HUES48 (cell line): ENCODE measurements around the gene LPCAT2.

Experiments used
- H3K27ac ChIP-seq: one replicate; pipeline ENCODE4 v1.7.0; 2013; ENCODE audit warnings: low read depth, low read length, inconsistent platforms
- H3K27me3 ChIP-seq: 2 replicates; pipeline ENCODE4 v1.6.1; 2013; ENCODE audit warnings: mild to moderate bottlenecking, low read length; ENCODE audit not compliant: control insufficient read depth, insufficient read depth
- H3K36me3 ChIP-seq: 2 replicates; pipeline ENCODE4 v1.6.1; 2013; ENCODE audit warnings: low read length; ENCODE audit not compliant: control insufficient read depth, insufficient read depth
- H3K4me1 ChIP-seq: 2 replicates; pipeline ENCODE4 v1.6.1; 2013; ENCODE audit warnings: mild to moderate bottlenecking, low read length; ENCODE audit not compliant: control insufficient read depth, insufficient read depth
- H3K4me3 ChIP-seq: 2 replicates; pipeline ENCODE4 v1.5.1; 2013; ENCODE audit warnings: mild to moderate bottlenecking, low read depth, low read length
- H3K9ac ChIP-seq: 2 replicates; pipeline ENCODE4 v1.6.1; 2013; ENCODE audit warnings: mild to moderate bottlenecking, low read depth, low read length, moderate library complexity
- H3K9me3 ChIP-seq: 2 replicates; pipeline ENCODE4 v1.6.1; 2013; ENCODE audit warnings: low read length; ENCODE audit not compliant: control insufficient read depth, insufficient read depth

The LPCAT2 gene

GRCh38 chr16:55569025-55569424, 60.2 kb downstream of the LPCAT2 start:
- H3K27me3 ChIP-seq, result no peaks in the 10 kb centered on the region
- no peak overlapping the region for H3K27ac ChIP-seq
- H3K9ac ChIP-seq, result no peak overlapping the region
- no peaks in the 10 kb centered on the region for H3K36me3 ChIP-seq
- H3K4me1 ChIP-seq, result 0 out of 2 replicates have a peak, but pooled peaks cover 3% of the 10 kb centered on the region
- no peak overlapping the region for H3K4me3 ChIP-seq
- H3K9me3 ChIP-seq, result no peaks in the 10 kb centered on the region

GRCh38 chr16:55570159-55570558, 61.3 kb downstream of the LPCAT2 start:
- no peak overlapping the region for H3K9ac ChIP-seq
- 0 out of 2 replicates have a peak, but pooled peaks cover 3% of the 10 kb centered on the region for H3K4me1 ChIP-seq
- H3K36me3 ChIP-seq, result no peaks in the 10 kb centered on the region
- H3K4me3 ChIP-seq, result no peak overlapping the region
- H3K27me3 ChIP-seq, result no peaks in the 10 kb centered on the region
- no peak overlapping the region for H3K27ac ChIP-seq
- H3K9me3 ChIP-seq, result no peaks in the 10 kb centered on the region

- no peaks in the 10 kb centered on the region for H3K36me3 ChIP-seq
- no peak overlapping the region for H3K9ac ChIP-seq
- H3K9me3 ChIP-seq, result no peaks in the 10 kb centered on the region
- no peaks in the 10 kb centered on the region for H3K27me3 ChIP-seq
- H3K4me1 ChIP-seq, result 0 out of 2 replicates have a peak, but pooled peaks cover 3% of the 10 kb centered on the region
- H3K4me3 ChIP-seq, result no peak overlapping the region
- H3K27ac ChIP-seq, result no peak overlapping the region
These were observed 62.5 kb downstream of the LPCAT2 start for GRCh38 chr16:55571191-55571897.

GRCh38 chr16:55572439-55572838, 63.6 kb downstream of the LPCAT2 start:
- Histone ChIP-seq H3K9ac (no peak overlapping the region), H3K36me3 (no peaks in the 10 kb centered on the region), H3K4me3 (no peak overlapping the region), H3K4me1 (0 out of 2 replicates have a peak, but pooled peaks cover 3% of the 10 kb centered on the region), H3K27me3 (no peaks in the 10 kb centered on the region), H3K27ac (no peak overlapping the region), H3K9me3 (no peaks in the 10 kb centered on the region)

- Histone ChIP-seq H3K36me3 (peaks cover 6% of the 10 kb centered on the region), H3K27ac (no peak overlapping the region), H3K9me3 (no peaks in the 10 kb centered on the region), H3K4me1 (0 out of 2 replicates have a peak, but pooled peaks cover 3% of the 10 kb centered on the region), H3K9ac (no peak overlapping the region), H3K27me3 (no peaks in the 10 kb centered on the region), H3K4me3 (no peak overlapping the region)
These were observed 65.9 kb downstream of the LPCAT2 start for GRCh38 chr16:55574811-55575210.

GRCh38 chr16:55575496-55575895, 66.6 kb downstream of the LPCAT2 start:
- no peak overlapping the region for H3K9ac ChIP-seq
- no peaks in the 10 kb centered on the region for H3K27me3 ChIP-seq
- H3K9me3 ChIP-seq, result no peaks in the 10 kb centered on the region
- H3K27ac ChIP-seq, result no peak overlapping the region
- peaks cover 6% of the 10 kb centered on the region for H3K36me3 ChIP-seq
- H3K4me3 ChIP-seq, result no peak overlapping the region
- H3K4me1 ChIP-seq, result 0 out of 2 replicates have a peak, but pooled peaks cover 3% of the 10 kb centered on the region

GRCh38 chr16:55576384-55576783, 67.5 kb downstream of the LPCAT2 start:
- H3K4me3 ChIP-seq, result no peak overlapping the region
- 0 out of 2 replicates have a peak, but pooled peaks cover 3% of the 10 kb centered on the region for H3K4me1 ChIP-seq
- no peaks in the 10 kb centered on the region for H3K27me3 ChIP-seq
- no peak overlapping the region for H3K9ac ChIP-seq
- no peak overlapping the region for H3K27ac ChIP-seq
- H3K36me3 ChIP-seq, result peaks cover 6% of the 10 kb centered on the region
- no peaks in the 10 kb centered on the region for H3K9me3 ChIP-seq

GRCh38 chr16:55577887-55578286, 69.0 kb downstream of the LPCAT2 start:
- 0 out of 2 replicates have a peak, but pooled peaks cover 2% of the 10 kb centered on the region for H3K4me1 ChIP-seq
- H3K27ac ChIP-seq, result no peak overlapping the region
- H3K36me3 ChIP-seq, result peaks cover 6% of the 10 kb centered on the region
- H3K9ac ChIP-seq, result no peak overlapping the region
- no peaks in the 10 kb centered on the region for H3K27me3 ChIP-seq
- H3K9me3 ChIP-seq, result no peaks in the 10 kb centered on the region
- no peak overlapping the region for H3K4me3 ChIP-seq

GRCh38 chr16:55585631-55586030, 76.8 kb downstream of the LPCAT2 start:
- no peaks in the 10 kb centered on the region for H3K9me3 ChIP-seq
- H3K27me3 ChIP-seq, result no peaks in the 10 kb centered on the region
- H3K4me1 ChIP-seq, result no peaks in the 10 kb centered on the region
- H3K4me3 ChIP-seq, result no peak overlapping the region
- no peak overlapping the region for H3K27ac ChIP-seq
- no peak overlapping the region for H3K9ac ChIP-seq
- no peaks in the 10 kb centered on the region for H3K36me3 ChIP-seq

- Histone ChIP-seq H3K27ac (no peak overlapping the region), H3K36me3 (no peaks in the 10 kb centered on the region), H3K9ac (no peak overlapping the region), H3K4me1 (no peaks in the 10 kb centered on the region), H3K9me3 (no peaks in the 10 kb centered on the region), H3K4me3 (no peak overlapping the region), H3K27me3 (no peaks in the 10 kb centered on the region)
These were observed 79.9 kb downstream of the LPCAT2 start for GRCh38 chr16:55588799-55589198.

- no peak overlapping the region for H3K27ac ChIP-seq
- no peaks in the 10 kb centered on the region for H3K36me3 ChIP-seq
- no peak overlapping the region for H3K4me3 ChIP-seq
- no peak overlapping the region for H3K9ac ChIP-seq
- no peaks in the 10 kb centered on the region for H3K27me3 ChIP-seq
- no peaks in the 10 kb centered on the region for H3K9me3 ChIP-seq
- H3K4me1 ChIP-seq, result no peaks in the 10 kb centered on the region
These were observed 83.4 kb downstream of the LPCAT2 start for GRCh38 chr16:55592306-55592705.
